ENCODE measurements around the gene TOM1L1.

Gene TOM1L1

GRCh38 chr17:54882950-54883349, 17.7 kb upstream of the TOM1L1 start:
- no peaks in the 10 kb centered on the region for H3K9me2 ChIP-seq (replicated peaks; ENCODE audit: control insufficient read depth, low read length)
- TF ChIP-seq CTCF (IDR thresholded peaks at IDR 0.05; ENCODE audit: low read depth, low read length, poor library complexity, severe bottlenecking) = no peak
- H4K20me1 ChIP-seq (ENCODE audit: control insufficient read depth, insufficient read depth, low read depth, low read length) = no peaks in the 10 kb centered on the region
- no peaks in the 10 kb centered on the region for H3F3A ChIP-seq (ENCODE audit: control insufficient read depth, insufficient read depth)
- no peak overlapping the region for H3K4me2 ChIP-seq (ENCODE audit: low read length)
- H3K79me2 ChIP-seq (ENCODE audit: control insufficient read depth, low read length) = no peaks in the 10 kb centered on the region
- no peaks in the 10 kb centered on the region for H3K4me1 ChIP-seq (ENCODE audit: control insufficient read depth, low read length)
- no peaks in the 10 kb centered on the region for H3K36me3 ChIP-seq (ENCODE audit: control insufficient read depth, low read length)
- no peaks in the 10 kb centered on the region for H3K9me3 ChIP-seq (ENCODE audit: control insufficient read depth, insufficient read depth, low read length)
- no peak overlapping the region for H3K27ac ChIP-seq (ENCODE audit: low read depth, low read length)
- H3K27me3 ChIP-seq (ENCODE audit: control insufficient read depth, low read length) = 0 out of 2 replicates have a peak, but pooled peaks cover 2% of the 10 kb centered on the region
- H3K4me3 ChIP-seq (ENCODE audit: low read length) = no peak overlapping the region

DNA sequence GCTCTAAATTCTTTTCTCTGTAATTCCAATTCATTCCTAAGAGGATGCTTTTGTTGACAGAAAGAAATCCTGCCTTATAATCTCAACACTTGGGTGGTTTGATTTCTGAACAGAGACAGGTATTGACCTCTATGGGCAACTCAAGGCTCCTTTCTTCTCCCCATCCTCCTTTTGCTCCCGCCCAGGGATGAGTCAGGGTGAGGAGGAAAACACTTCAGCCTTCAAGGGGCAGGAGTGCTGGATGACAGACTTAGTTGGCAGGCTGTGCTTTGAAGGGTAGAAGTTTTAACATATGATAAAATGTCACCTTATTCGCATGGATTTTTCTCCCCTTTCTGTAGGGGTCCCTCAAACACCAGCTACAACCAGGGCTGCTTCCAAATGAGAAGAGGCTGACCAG, 16.7 kb upstream of the TOM1L1 start:
- no peak for TF ChIP-seq EZH2phosphoT487 (IDR thresholded peaks at IDR 0.05; ENCODE audit: borderline replicate concordance, low read length)
- Histone ChIP-seq H3F3A (ENCODE audit: control insufficient read depth, insufficient read depth) (no peaks in the 10 kb centered on the region), H3K4me1 (ENCODE audit: control insufficient read depth, low read length) (no peaks in the 10 kb centered on the region), H3K4me3 (ENCODE audit: low read length) (no peak overlapping the region), H3K79me2 (ENCODE audit: control insufficient read depth, low read length) (no peaks in the 10 kb centered on the region), H3K27ac (ENCODE audit: low read depth, low read length) (no peak overlapping the region), H3K9me3 (ENCODE audit: control insufficient read depth, insufficient read depth, low read length) (no peaks in the 10 kb centered on the region), H3K9me2 (replicated peaks; ENCODE audit: control insufficient read depth, low read length) (no peaks in the 10 kb centered on the region), H4K20me1 (ENCODE audit: control insufficient read depth, insufficient read depth, low read depth, low read length) (no peaks in the 10 kb centered on the region), H3K4me2 (ENCODE audit: low read length) (no peak overlapping the region), H3K36me3 (ENCODE audit: control insufficient read depth, low read length) (no peaks in the 10 kb centered on the region), H3K27me3 (ENCODE audit: control insufficient read depth, low read length) (0 out of 2 replicates have a peak, but pooled peaks cover 2% of the 10 kb centered on the region)

GRCh38 chr17:54887787-54888186, 12.9 kb upstream of the TOM1L1 start:
- H3K27ac ChIP-seq (ENCODE audit: low read depth, low read length) = no peak overlapping the region
- TF ChIP-seq CTCF (IDR thresholded peaks at IDR 0.05; ENCODE audit: low read depth, low read length, poor library complexity, severe bottlenecking) = no peak
- TF ChIP-seq EZH2phosphoT487 (IDR thresholded peaks at IDR 0.05; ENCODE audit: borderline replicate concordance, low read length) = no peak
- H3K4me1 ChIP-seq (ENCODE audit: control insufficient read depth, low read length) = no peaks in the 10 kb centered on the region

GRCh38 chr17:54888254-54888653, 12.4 kb upstream of the TOM1L1 start:
- Histone ChIP-seq H4K20me1 (ENCODE audit: control insufficient read depth, insufficient read depth, low read depth, low read length) (no peaks in the 10 kb centered on the region), H3K9me3 (ENCODE audit: control insufficient read depth, insufficient read depth, low read length) (no peaks in the 10 kb centered on the region), H3F3A (ENCODE audit: control insufficient read depth, insufficient read depth) (no peaks in the 10 kb centered on the region), H3K27ac (ENCODE audit: low read depth, low read length) (no peak overlapping the region), H3K27me3 (ENCODE audit: control insufficient read depth, low read length) (0 out of 2 replicates have a peak, but pooled peaks cover 2% of the 10 kb centered on the region), H3K4me1 (ENCODE audit: control insufficient read depth, low read length) (no peaks in the 10 kb centered on the region), H3K9me2 (replicated peaks; ENCODE audit: control insufficient read depth, low read length) (no peaks in the 10 kb centered on the region), H3K36me3 (ENCODE audit: control insufficient read depth, low read length) (no peaks in the 10 kb centered on the region), H3K79me2 (ENCODE audit: control insufficient read depth, low read length) (no peaks in the 10 kb centered on the region), H3K4me3 (ENCODE audit: low read length) (no peak overlapping the region), H3K4me2 (ENCODE audit: low read length) (no peak overlapping the region)
- TF ChIP-seq CTCF (IDR thresholded peaks at IDR 0.05; ENCODE audit: low read depth, low read length, poor library complexity, severe bottlenecking) = no peak
- TF ChIP-seq EZH2phosphoT487 (IDR thresholded peaks at IDR 0.05; ENCODE audit: borderline replicate concordance, low read length) = no peak

More at GRCh38 chr17:54887787-54888186, 12.9 kb upstream of the TOM1L1 start:
- H3K4me2 ChIP-seq (ENCODE audit: low read length) = no peak overlapping the region
- no peaks in the 10 kb centered on the region for H3K9me2 ChIP-seq (replicated peaks; ENCODE audit: control insufficient read depth, low read length)
- no peaks in the 10 kb centered on the region for H3F3A ChIP-seq (ENCODE audit: control insufficient read depth, insufficient read depth)
- no peaks in the 10 kb centered on the region for H4K20me1 ChIP-seq (ENCODE audit: control insufficient read depth, insufficient read depth, low read depth, low read length)
- H3K36me3 ChIP-seq (ENCODE audit: control insufficient read depth, low read length) = no peaks in the 10 kb centered on the region
- H3K4me3 ChIP-seq (ENCODE audit: low read length) = no peak overlapping the region
- no peaks in the 10 kb centered on the region for H3K9me3 ChIP-seq (ENCODE audit: control insufficient read depth, insufficient read depth, low read length)
- H3K27me3 ChIP-seq (ENCODE audit: control insufficient read depth, low read length) = 0 out of 2 replicates have a peak, but pooled peaks cover 2% of the 10 kb centered on the region
- H3K79me2 ChIP-seq (ENCODE audit: control insufficient read depth, low read length) = no peaks in the 10 kb centered on the region

Data from DOHH2 (cell line).